ENCODE measurements around the gene RUBCNL.

DNA sequence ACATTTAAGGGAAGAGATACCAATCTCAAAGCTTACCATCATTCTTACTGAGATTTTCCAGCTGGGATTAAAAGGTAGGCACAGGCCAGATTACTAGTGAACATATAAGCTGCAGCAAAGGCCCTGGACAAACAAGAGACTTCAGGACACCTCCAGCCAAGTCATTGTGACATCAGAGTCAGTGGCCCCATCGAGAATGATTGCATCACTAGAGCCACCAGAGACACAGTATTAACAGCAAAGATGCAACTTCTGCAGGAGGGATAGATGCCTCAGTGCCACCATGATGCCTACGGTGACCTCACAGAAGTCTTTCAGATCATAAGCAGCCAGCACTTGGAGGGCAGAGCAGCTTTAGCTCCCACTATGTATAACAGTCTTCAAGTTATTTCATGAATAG is 8.6 kb downstream of the RUBCNL start:
- TF ChIP-seq CTCF (IDR thresholded peaks at IDR 0.05) (no peak), POLR2A (IDR thresholded peaks at IDR 0.05) (no peak), POLR2AphosphoS5 (IDR thresholded peaks at IDR 0.05) (no peak)

All from gastroesophageal sphincter (tissue), 3 donors.